AG09319 (cell line): ENCODE measurements around the gene ZFTA.

Experiments
- DNase-seq: peaks from one replicate; pipeline ENCODE4 v3.0.0-alpha.2; 2010; ENCODE audit warnings: low read depth; ENCODE audit errors: extremely low read depth
- CTCF ChIP-seq: IDR thresholded peaks from 2 replicates; pipeline ENCODE4 v1.5.1; 2011; ENCODE audit warnings: low read depth, mild to moderate bottlenecking, inconsistent platforms, low read length, moderate library complexity

Gene ZFTA

GRCh38 chr11:63719001-63719400 lies 49.6 kb downstream of the ZFTA start:
- no peak for DNase-seq
- no peak for TF ChIP-seq CTCF
